Ascending aorta (tissue), 2 donors: Measurements from ENCODE around the gene GATAD2A. TPM values are rescaled to one million over a fixed set of nuclear protein-coding genes. Genes with fewer than 3 reads are reported as not detected.

Source experiments
- DNase-seq, 2 donors: peaks; one replicate each; pipeline ENCODE4 v3.0.0-alpha.2; 2019; ENCODE audit warnings: low spot score in 2 of 2
- H3K27ac ChIP-seq, 2 donors: fragments of 200-600 bp; sonication (generic); one replicate each; pipeline ENCODE4 v1.5.1; 2016 to 2017; ENCODE audit warnings: mild to moderate bottlenecking in 1 of 2
- H3K27me3 ChIP-seq: fragments of 200-600 bp; sonication (generic); one replicate; pipeline ENCODE4 v1.5.1; 2017
- H3K36me3 ChIP-seq, 2 donors: fragments of 200-600 bp; sonication (generic); one replicate each; pipeline ENCODE4 v1.5.1; 2016
- H3K4me1 ChIP-seq, 2 donors: fragments of 200-600 bp; sonication (generic); one replicate each; pipeline ENCODE4 v1.5.1; 2016 to 2017; ENCODE audit warnings: mild to moderate bottlenecking in 1 of 2
- H3K4me3 ChIP-seq, 2 donors: fragments of 200-600 bp; sonication (generic); one replicate each; pipeline ENCODE4 v1.5.1; 2016 to 2017; ENCODE audit warnings: mild to moderate bottlenecking in 1 of 2
- H3K9me3 ChIP-seq, 2 donors: fragments of 200-600 bp; sonication (generic); one replicate each; pipeline ENCODE4 v1.5.1; 2016
- CTCF ChIP-seq, 3 experiments: fragments of 200-600 bp in 2 of 3; fragments of 450-650 bp in 1 of 3; sonication (generic) in 2 of 3; IDR thresholded peaks; one replicate each; pipeline ENCODE4 v1.5.1; 2016 to 2019; ENCODE audit warnings: antibody characterized with exemption in 3 of 3, mild to moderate bottlenecking in 1 of 3, moderate library complexity in 1 of 3
- intact Hi-C: fragments of 100-400 bp; cut with DNase I; formaldehyde crosslinking; loops from one replicate; pipeline ENCODE4 v1.15.1; 2023
- total RNA-seq: library from RNA; depleted of rRNA; stranded (reverse); fragments of >200 nt; gene quantifications from one replicate; pipeline ENCODE4 v1.1.0, GENCODE V29; 2016

The GATAD2A gene
- total RNA-seq, 1 donor from 2014 or later, result 63.3 TPM

- no peak for DNase-seq
- intact Hi-C loops, result no loop called here
- H3K27me3 ChIP-seq, result no peaks in the 10 kb centered on the region
- H3K36me3 ChIP-seq, result no peaks in the 10 kb centered on the region
- no peak overlapping the region for H3K4me3 ChIP-seq
- TF ChIP-seq CTCF (IDR thresholded peaks at IDR 0.05), result no peak
- H3K4me1 ChIP-seq, result no peaks in the 10 kb centered on the region
- H3K9me3 ChIP-seq, result no peaks in the 10 kb centered on the region
- H3K27ac ChIP-seq, result no peak overlapping the region
These were observed 143.7 kb downstream of the GATAD2A start for GRCh38 chr19:19548915-19549759.

GRCh38 chr19:19549804-19550464 lies 144.5 kb downstream of the GATAD2A start:
- Histone ChIP-seq H3K4me1 (no peaks in the 10 kb centered on the region), H3K36me3 (no peaks in the 10 kb centered on the region), H3K4me3 (no peak overlapping the region), H3K27ac (no peak overlapping the region), H3K27me3 (no peaks in the 10 kb centered on the region), H3K9me3 (no peaks in the 10 kb centered on the region)
- no peak for DNase-seq
- intact Hi-C loops, result no loop called here
- TF ChIP-seq CTCF (IDR thresholded peaks at IDR 0.05), result no peak

- intact Hi-C loops, result no loop called here
- no peak for TF ChIP-seq CTCF (IDR thresholded peaks at IDR 0.05)
- no peaks in the 10 kb centered on the region for H3K36me3 ChIP-seq
- H3K27ac ChIP-seq, result no peak overlapping the region
- no peak overlapping the region for H3K4me3 ChIP-seq
- H3K27me3 ChIP-seq, result no peaks in the 10 kb centered on the region
- no peaks in the 10 kb centered on the region for H3K4me1 ChIP-seq
- DNase-seq, result no peak
- no peaks in the 10 kb centered on the region for H3K9me3 ChIP-seq
These were observed 145.0 kb downstream of the GATAD2A start for GRCh38 chr19:19550485-19550929.

- no peak for TF ChIP-seq CTCF (IDR thresholded peaks at IDR 0.05)
- no peaks in the 10 kb centered on the region for H3K27me3 ChIP-seq
These were observed 145.7 kb downstream of the GATAD2A start for GRCh38 chr19:19550972-19551852.

GRCh38 chr19:19551853-19552192 lies 146.3 kb downstream of the GATAD2A start:
- no peak for TF ChIP-seq CTCF (IDR thresholded peaks at IDR 0.05)
- no peak for DNase-seq
- H3K36me3 ChIP-seq, result no peaks in the 10 kb centered on the region
- no peaks in the 10 kb centered on the region for H3K9me3 ChIP-seq
- intact Hi-C loops, result no loop called here
- no peaks in the 10 kb centered on the region for H3K27me3 ChIP-seq
- no peak overlapping the region for H3K27ac ChIP-seq
- H3K4me1 ChIP-seq, result no peaks in the 10 kb centered on the region
- H3K4me3 ChIP-seq, result no peak overlapping the region

More at GRCh38 chr19:19550972-19551852, 145.7 kb downstream of the GATAD2A start:
- DNase-seq, result no peak
- no peaks in the 10 kb centered on the region for H3K36me3 ChIP-seq
- intact Hi-C loops, result no loop called here
- no peaks in the 10 kb centered on the region for H3K4me1 ChIP-seq
- H3K4me3 ChIP-seq, result no peak overlapping the region
- no peaks in the 10 kb centered on the region for H3K9me3 ChIP-seq
- H3K27ac ChIP-seq, result no peak overlapping the region
